GM12878 (cell line): Measurements from ENCODE around the gene JAG2. TPM values are rescaled to one million over a fixed set of nuclear protein-coding genes. Genes with fewer than 3 reads are reported as not detected.

Experiments used
- ATAC-seq: fragments of 200-7000 bp; cut with Tn5 transposase; 3 replicates; pipeline ENCODE4 v1.9.1; 2020; ENCODE audit warnings: mild to moderate bottlenecking, moderate library complexity
- BruUV-seq: library from RNA; stranded (reverse); fragments of 400-500 nt; replicated peaks from 2 replicates; lab custom pipeline; 2021; lab: Mats Ljungman, UMichigan
- CTCF ChIA-PET: fragments of 300-600 bp; sonication (Branson Sonifier 250); formaldehyde crosslinking; extraction: SDS; loops from one replicate; lab custom pipeline; 2021; ENCODE audit warnings: inconsistent platforms; lab: Yijun Ruan, JAX
- POLR2A ChIA-PET: fragments of 350-600 bp; formaldehyde crosslinking; extraction: SDS; loops from one replicate; lab custom pipeline; 2021; ENCODE audit warnings: inconsistent platforms; lab: Charles Lee
- RAD21 ChIA-PET: fragments of 300-600 bp; sonication (Branson Sonifier 250); formaldehyde crosslinking; loops from one replicate; lab custom pipeline; 2023; ENCODE audit warnings: antibody characterized with exemption; ENCODE audit not compliant: unreplicated experiment; lab: Charles Lee
- SMC1A ChIA-PET: fragments of 300-600 bp; sonication (Branson Sonifier 250); formaldehyde crosslinking; loops from one replicate; lab custom pipeline; 2023; ENCODE audit not compliant: unreplicated experiment, uncharacterized antibody; lab: Charles Lee
- DNase-seq: peaks from one replicate; pipeline ENCODE4 v3.0.0-alpha.2; 2011; ENCODE audit warnings: low read depth, low spot score
- FAIRE-seq: peaks from 3 replicates; lab custom pipeline; 2011; peaks lifted over from hg19 to GRCh38; lab: Jason Lieb, UNC
- H2AFZ ChIP-seq: 2 replicates; pipeline ENCODE4 v1.6.0; 2011; ENCODE audit warnings: low read depth, low read length, control low read depth; ENCODE audit not compliant: control insufficient read depth
- H3K27ac ChIP-seq: 2 replicates; pipeline ENCODE4 v1.5.1; 2011; ENCODE audit warnings: control low read depth; ENCODE audit not compliant: control insufficient read depth, insufficient read depth
- H3K27me3 ChIP-seq, 2 experiments: replicated peaks in 1 of 2; 2 replicates each; pipeline versions ENCODE4 v1.6.0 to v1.6.1; 2011; ENCODE audit warnings: low read length in 1 of 2; ENCODE audit not compliant: control insufficient read depth in 2 of 2, insufficient read depth in 2 of 2
- H3K36me3 ChIP-seq, 2 experiments: 2 replicates each; pipeline ENCODE4 v1.5.1; 2011; ENCODE audit warnings: low read length in 1 of 2; ENCODE audit not compliant: control insufficient read depth in 2 of 2, insufficient read depth in 2 of 2
- H3K4me1 ChIP-seq: 2 replicates; pipeline ENCODE4 v1.6.1; 2011; ENCODE audit warnings: mild to moderate bottlenecking, low read length, moderate library complexity, mixed read lengths; ENCODE audit not compliant: control insufficient read depth, insufficient read depth
- H3K4me2 ChIP-seq: 2 replicates; pipeline ENCODE4 v1.6.0; 2011; ENCODE audit warnings: control low read depth; ENCODE audit not compliant: control insufficient read depth, insufficient read depth
- H3K4me3 ChIP-seq: fragments of 200-600 bp; sonication (generic); 2 replicates; pipeline ENCODE4 v1.5.1; 2016
- H3K79me2 ChIP-seq: 2 replicates; pipeline ENCODE4 v1.6.0; 2011; ENCODE audit warnings: low read length; ENCODE audit not compliant: control insufficient read depth, insufficient read depth
- H3K9ac ChIP-seq: 2 replicates; pipeline ENCODE4 v1.8.0; 2011; ENCODE audit warnings: low read length, control low read depth, mixed read lengths; ENCODE audit not compliant: control insufficient read depth, insufficient read depth
- H3K9me3 ChIP-seq: replicated peaks from 3 replicates; pipeline ENCODE4 v1.5.1; 2011; ENCODE audit warnings: mild to moderate bottlenecking, low read length; ENCODE audit not compliant: control insufficient read depth, insufficient read depth
- H4K20me1 ChIP-seq: 2 replicates; pipeline ENCODE4 v1.6.0; 2011; ENCODE audit not compliant: control insufficient read depth, insufficient read depth
- BACH1 ChIP-seq: fragments of 450-650 bp; IDR thresholded peaks from 2 replicates; pipeline ENCODE4 v1.6.1; 2017; ENCODE audit warnings: mild to moderate bottlenecking, borderline replicate concordance
- CBFB ChIP-seq: IDR thresholded peaks from 2 replicates; pipeline ENCODE4 v1.6.1; 2016; ENCODE audit warnings: antibody characterized with exemption, low read depth
- CHD2 ChIP-seq: IDR thresholded peaks from 2 replicates; pipeline ENCODE4 v1.6.1; 2011; ENCODE audit warnings: low read depth, low read length, improper control_type of control experiment, borderline replicate concordance
- GABPA ChIP-seq: IDR thresholded peaks from 2 replicates; pipeline ENCODE4 v1.6.1; 2014; ENCODE audit warnings: antibody characterized with exemption, low read depth, mild to moderate bottlenecking, inconsistent platforms
- IRF3 ChIP-seq: fragments of 450-650 bp; IDR thresholded peaks from 2 replicates; pipeline ENCODE4 v1.6.1; 2014; ENCODE audit warnings: mild to moderate bottlenecking
- MEF2A ChIP-seq: IDR thresholded peaks from 2 replicates; pipeline ENCODE4 v1.6.1; 2011; ENCODE audit warnings: low read depth, mild to moderate bottlenecking, low read length, moderate library complexity; ENCODE audit not compliant: insufficient read depth
- MEF2B ChIP-seq: fragments of 450-650 bp; IDR thresholded peaks from 2 replicates; pipeline ENCODE4 v1.6.1; 2018; ENCODE audit warnings: mild to moderate bottlenecking, moderate library complexity; ENCODE audit not compliant: partially characterized antibody, poor library complexity, severe bottlenecking
- MXI1 ChIP-seq: fragments of 150-350 bp; IDR thresholded peaks from 2 replicates; pipeline ENCODE4 v1.6.1; 2011; ENCODE audit warnings: low read depth, mild to moderate bottlenecking, inconsistent platforms, low read length, improper control_type of control experiment
- NR2C1 ChIP-seq: fragments of 450-650 bp; IDR thresholded peaks from 2 replicates; pipeline ENCODE4 v1.6.1; 2017; ENCODE audit warnings: antibody characterized with exemption, mild to moderate bottlenecking, moderate library complexity
- PAX8 ChIP-seq: fragments of 450-650 bp; IDR thresholded peaks from 2 replicates; pipeline ENCODE4 v1.6.1; 2017; ENCODE audit warnings: mild to moderate bottlenecking, moderate library complexity
- PML ChIP-seq: IDR thresholded peaks from 2 replicates; pipeline ENCODE4 v1.6.1; 2012; ENCODE audit warnings: low read length, inconsistent platforms
- POLR2AphosphoS5 ChIP-seq: IDR thresholded peaks from 2 replicates; pipeline ENCODE4 v1.6.1; 2011; ENCODE audit warnings: mild to moderate bottlenecking, low read length, inconsistent platforms
- RAD51 ChIP-seq: fragments of 450-650 bp; IDR thresholded peaks from 2 replicates; pipeline ENCODE4 v1.6.1; 2016; ENCODE audit warnings: moderate library complexity, mild to moderate bottlenecking, inconsistent platforms
- RBBP5 ChIP-seq: fragments of 200-600 bp; sonication (generic); conservative IDR thresholded peaks from 2 replicates; pipeline ENCODE4 v1.6.1; 2016
- RELB ChIP-seq: fragments of 450-650 bp; IDR thresholded peaks from 2 replicates; pipeline ENCODE4 v1.6.1; 2017; ENCODE audit warnings: low read depth, mild to moderate bottlenecking, moderate library complexity
- RFX5 ChIP-seq: IDR thresholded peaks from 2 replicates; pipeline ENCODE4 v1.6.1; 2011; ENCODE audit warnings: low read depth, low read length, improper control_type of control experiment
- YY1 ChIP-seq: IDR thresholded peaks from 2 replicates; pipeline ENCODE4 v1.6.1; 2011; ENCODE audit warnings: low read depth, mild to moderate bottlenecking, low read length
- WGBS: methylation state at CpG from one replicate; pipeline ENCODE4 v1.1.6; 2016; ENCODE audit warnings: low lambda C conversion rate; ENCODE audit not compliant: insufficient replicate concordance, insufficient coverage; ENCODE audit errors: missing lambda C conversion rate; 5-methylcytosine and 5-hydroxymethylcytosine counted together
- in situ Hi-C: fragments of 300-500 bp; cut with MboI; formaldehyde crosslinking; loops from 9 replicates; pipeline ENCODE4 v1.14.3; 2018; ENCODE audit warnings: mixed read lengths
- intact Hi-C: fragments of 100-400 bp; cut with micrococcal nuclease; formaldehyde crosslinking; loops from one replicate; pipeline ENCODE4 v1.14.2; 2022; ENCODE audit not compliant: unreplicated experiment
- polyA plus RNA-seq, 11 experiments: library from polyadenylated mRNA; depleted of rRNA in 4 of 11; unstranded in 6 of 11; stranded (reverse) in 5 of 11; fragments of >200 nt; fragmentation: Nextera tagmentation in 4 of 11; fragmentation: Illumina TruSeq in 1 of 11; extraction: Ambion mirVana in 4 of 11; extraction: Trizol in 1 of 11; gene quantifications; 1 replicate in 1 of 11; 2 replicates in 10 of 11; pipeline versions ENCODE4 v1.2.1 to v1.2.3, GENCODE V29; 2011 to 2016; ENCODE audit warnings: inconsistent platforms in 2 of 11, missing spikeins in 2 of 11, low read depth in 1 of 11
- total RNA-seq, 4 experiments: library from RNA; depleted of rRNA in 3 of 4; stranded (reverse); fragments of >200 nt in 3 of 4; fragmentation: Illumina TruSeq in 1 of 4; extraction: Trizol in 1 of 4; gene quantifications; 2 replicates each; pipeline versions ENCODE4 v1.2.1 to v1.2.3, GENCODE V29; 2013 to 2021
- TF ChIP-seq, protein P1 (sequence below): fragments of 150-350 bp; IDR thresholded peaks from 2 replicates; pipeline ENCODE4 v1.6.1; 2016; ENCODE audit warnings: low read depth, low read length

The JAG2 gene
- total and polyA plus RNA-seq, 10 of the 15 experiments (the other 5 are each of a cell fraction or from before 2014, with no cell fraction given), result 0.04 to 0.14 (median 0.06) TPM; not detected in 5

- TF ChIP-seq GABPA (no peak), MEF2A (no peak), CBFB (no peak), IRF3 (no peak), RELB (no peak), PAX8 (no peak), NR2C1 (no peak), RBBP5 (no peak), PML (no peak), POLR2AphosphoS5 (no peak), RAD51 (no peak), RFX5 (no peak), MXI1 (no peak), MEF2B (no peak), BACH1 (no peak), YY1 (no peak), CHD2 (no peak)
- TF ChIP-seq, protein P1, sequence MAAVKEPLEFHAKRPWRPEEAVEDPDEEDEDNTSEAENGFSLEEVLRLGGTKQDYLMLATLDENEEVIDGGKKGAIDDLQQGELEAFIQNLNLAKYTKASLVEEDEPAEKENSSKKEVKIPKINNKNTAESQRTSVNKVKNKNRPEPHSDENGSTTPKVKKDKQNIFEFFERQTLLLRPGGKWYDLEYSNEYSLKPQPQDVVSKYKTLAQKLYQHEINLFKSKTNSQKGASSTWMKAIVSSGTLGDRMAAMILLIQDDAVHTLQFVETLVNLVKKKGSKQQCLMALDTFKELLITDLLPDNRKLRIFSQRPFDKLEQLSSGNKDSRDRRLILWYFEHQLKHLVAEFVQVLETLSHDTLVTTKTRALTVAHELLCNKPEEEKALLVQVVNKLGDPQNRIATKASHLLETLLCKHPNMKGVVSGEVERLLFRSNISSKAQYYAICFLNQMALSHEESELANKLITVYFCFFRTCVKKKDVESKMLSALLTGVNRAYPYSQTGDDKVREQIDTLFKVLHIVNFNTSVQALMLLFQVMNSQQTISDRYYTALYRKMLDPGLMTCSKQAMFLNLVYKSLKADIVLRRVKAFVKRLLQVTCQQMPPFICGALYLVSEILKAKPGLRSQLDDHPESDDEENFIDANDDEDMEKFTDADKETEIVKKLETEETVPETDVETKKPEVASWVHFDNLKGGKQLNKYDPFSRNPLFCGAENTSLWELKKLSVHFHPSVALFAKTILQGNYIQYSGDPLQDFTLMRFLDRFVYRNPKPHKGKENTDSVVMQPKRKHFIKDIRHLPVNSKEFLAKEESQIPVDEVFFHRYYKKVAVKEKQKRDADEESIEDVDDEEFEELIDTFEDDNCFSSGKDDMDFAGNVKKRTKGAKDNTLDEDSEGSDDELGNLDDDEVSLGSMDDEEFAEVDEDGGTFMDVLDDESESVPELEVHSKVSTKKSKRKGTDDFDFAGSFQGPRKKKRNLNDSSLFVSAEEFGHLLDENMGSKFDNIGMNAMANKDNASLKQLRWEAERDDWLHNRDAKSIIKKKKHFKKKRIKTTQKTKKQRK, result no peak
- 0 out of 2 replicates have a peak, but pooled peaks cover 2% of the 10 kb centered on the region for H4K20me1 ChIP-seq
Observed at GRCh38 chr14:105160776-105161175, 7.8 kb downstream of the JAG2 start.

More at GRCh38 chr14:105160776-105161175, 7.8 kb downstream of the JAG2 start:
- no TSS peak for BruUV-seq
- Histone ChIP-seq H3K4me2 (no peak overlapping the region), H3K27ac (no peak overlapping the region), H3K79me2 (no peaks in the 10 kb centered on the region), H3K36me3 (no peaks in the 10 kb centered on the region), H2AFZ (no peak overlapping the region), H3K9me3 (no peaks in the 10 kb centered on the region), H3K9ac (no peak overlapping the region), H3K4me3 (no peak overlapping the region), H3K27me3 (no peaks in the 10 kb centered on the region), H3K4me1 (no peaks in the 10 kb centered on the region)
- POLR2A ChIA-PET, result no interaction called here
- SMC1A ChIA-PET, result no interaction called here
- RAD21 ChIA-PET, result no interaction called here
- in situ Hi-C loops (no loop called here), intact Hi-C loops (loop anchor here (10.0 kb wide), 1 partner anchor 66 kb away; no protein-coding TSS in a partner anchor)
- 9% methylated on average over 11 of the region's 12 CpGs for WGBS
- CTCF ChIA-PET, result no interaction called here
- no peak for ATAC-seq
- DNase-seq, result no peak
- FAIRE-seq, result no peak
